Measurements from ENCODE around the gene FBLN2.

FBLN2 gene

DNA sequence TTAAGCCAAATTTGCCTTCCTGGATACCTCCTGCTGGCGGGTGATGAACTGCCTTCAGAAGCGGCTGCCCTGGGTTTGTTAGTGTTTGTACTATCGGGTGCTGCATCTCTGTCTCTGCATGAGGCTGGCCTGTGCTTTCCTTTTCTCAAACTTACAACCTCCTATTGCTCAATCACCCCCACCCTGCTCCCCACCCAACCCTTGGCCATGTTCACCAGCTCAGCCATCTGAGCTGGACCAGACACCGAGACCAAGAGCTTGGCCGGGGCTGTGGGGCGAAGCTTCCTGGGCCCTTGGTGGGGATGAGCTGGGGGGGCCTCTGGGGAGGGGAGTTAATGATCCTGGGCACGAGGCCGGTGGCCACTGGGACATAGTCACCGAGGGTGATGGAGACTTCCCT, 16.8 kb upstream of the FBLN2 start:
- no peak for DNase-seq (ENCODE audit: low read depth)

DNA sequence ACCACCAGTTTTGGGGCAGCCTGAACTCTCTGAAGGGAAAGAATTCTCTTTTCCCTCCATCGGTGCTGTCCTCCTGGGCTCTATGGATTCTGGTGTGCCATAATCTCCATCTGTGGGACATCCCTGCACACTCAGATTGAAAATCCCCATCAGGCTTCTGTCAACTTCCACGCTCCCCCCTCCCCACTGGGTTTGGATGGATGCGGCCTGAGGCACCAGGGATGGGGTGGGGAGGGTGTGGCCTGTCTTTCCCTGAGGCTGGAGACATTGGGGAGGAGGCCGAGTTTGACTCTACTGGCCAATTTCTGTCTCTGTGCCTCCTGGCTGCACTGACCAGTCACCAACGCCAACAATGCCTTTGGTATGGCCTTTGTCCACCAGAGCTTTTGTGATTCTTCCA, 16.3 kb upstream of the FBLN2 start:
- no peak for DNase-seq (ENCODE audit: low read depth)

DNA sequence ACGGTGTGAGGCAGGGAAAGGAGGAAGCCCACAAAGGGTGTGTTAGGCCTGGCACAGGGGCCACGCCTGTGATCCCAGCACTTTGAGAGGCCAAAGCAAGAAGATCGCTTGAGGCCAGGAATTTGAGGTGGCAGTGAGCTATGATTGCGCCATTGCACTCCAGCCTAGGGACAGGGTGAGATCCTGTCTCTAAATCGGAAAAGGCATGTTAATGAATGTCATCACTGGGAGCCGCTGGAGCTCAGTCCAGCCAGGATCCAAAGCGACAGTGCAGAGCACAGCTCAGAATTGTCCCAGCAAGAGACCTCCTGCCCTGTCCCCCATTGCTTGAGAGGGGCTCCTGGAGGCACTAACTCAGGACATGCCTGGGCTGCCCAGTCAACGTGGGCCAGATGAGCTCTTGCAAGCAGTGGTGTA, 15.0 kb upstream of the FBLN2 start:
- no peak for DNase-seq (ENCODE audit: low read depth)

GRCh38 chr3:13535526-13535875, 13.4 kb upstream of the FBLN2 start:
- no peak for DNase-seq (ENCODE audit: low read depth)

GRCh38 chr3:13535905-13536304, 13.0 kb upstream of the FBLN2 start:
- no peak for DNase-seq (ENCODE audit: low read depth)

- DNase-seq (ENCODE audit: low read depth): no peak
Observed at GRCh38 chr3:13536432-13536831, 12.5 kb upstream of the FBLN2 start.

- no peak for DNase-seq (ENCODE audit: low read depth)
Observed at GRCh38 chr3:13536832-13537231, 12.1 kb upstream of the FBLN2 start.

GRCh38 chr3:13537244-13537908, 11.5 kb upstream of the FBLN2 start:
- no peak for DNase-seq (ENCODE audit: low read depth)

DNA sequence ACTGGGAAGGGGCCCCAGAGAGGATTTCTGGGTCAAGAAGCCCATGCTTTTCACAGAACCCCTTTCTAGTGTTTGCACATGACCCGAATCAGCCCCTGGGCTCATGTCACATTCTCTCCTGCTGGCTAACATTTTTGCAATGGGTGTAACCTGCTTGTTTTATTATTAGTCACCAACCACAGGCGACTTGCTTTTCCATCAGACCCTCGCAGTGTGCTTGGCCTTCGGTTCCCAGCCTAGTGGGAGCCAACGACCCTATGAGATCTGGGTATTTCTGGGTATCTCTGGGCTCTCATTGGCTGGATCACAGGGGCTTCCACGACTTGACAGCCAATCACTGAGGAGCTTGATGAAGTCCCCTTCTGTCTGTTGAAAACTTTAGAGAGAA, 11.0 kb upstream of the FBLN2 start:
- peak; percentile 87 for DNase-seq (ENCODE audit: low read depth)

DNA sequence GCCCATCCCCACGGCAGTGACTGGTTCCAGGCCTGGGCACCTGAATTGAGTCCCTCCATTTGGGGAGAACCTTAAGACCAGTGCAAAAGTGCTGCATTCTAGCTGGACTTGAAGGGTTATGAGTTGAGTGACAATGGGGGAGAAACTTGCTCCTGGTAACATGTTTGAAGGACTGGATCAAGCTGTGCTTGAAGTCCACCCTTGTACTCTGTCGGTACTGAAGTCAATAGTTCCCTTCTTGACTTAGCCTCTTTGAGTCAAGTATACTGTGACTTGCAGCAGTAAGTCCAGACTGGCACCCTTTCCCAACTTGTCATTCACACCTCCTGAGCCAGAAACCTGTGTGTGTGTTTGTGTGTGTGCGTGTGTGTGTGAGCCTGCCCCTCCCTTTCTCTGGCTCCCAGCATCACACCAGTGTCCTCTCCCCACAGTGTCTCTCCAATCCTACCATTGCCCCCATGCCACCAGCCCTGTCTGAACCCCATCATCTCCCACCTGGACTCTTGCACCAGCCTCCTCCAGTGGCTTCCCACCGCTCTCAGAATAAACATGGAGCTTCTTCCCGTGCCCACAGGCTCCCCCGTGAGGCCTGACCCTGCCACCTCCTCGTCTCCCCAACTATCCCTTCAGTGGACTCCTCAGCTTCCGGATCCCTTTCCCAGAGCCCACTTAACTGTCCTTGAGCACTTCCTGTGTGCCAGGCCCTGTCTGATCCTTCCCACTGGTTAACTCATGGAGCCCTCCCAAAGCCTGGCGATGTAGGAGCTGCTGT, 10.2 kb upstream of the FBLN2 start:
- DNase-seq (ENCODE audit: low read depth): no peak

DNA sequence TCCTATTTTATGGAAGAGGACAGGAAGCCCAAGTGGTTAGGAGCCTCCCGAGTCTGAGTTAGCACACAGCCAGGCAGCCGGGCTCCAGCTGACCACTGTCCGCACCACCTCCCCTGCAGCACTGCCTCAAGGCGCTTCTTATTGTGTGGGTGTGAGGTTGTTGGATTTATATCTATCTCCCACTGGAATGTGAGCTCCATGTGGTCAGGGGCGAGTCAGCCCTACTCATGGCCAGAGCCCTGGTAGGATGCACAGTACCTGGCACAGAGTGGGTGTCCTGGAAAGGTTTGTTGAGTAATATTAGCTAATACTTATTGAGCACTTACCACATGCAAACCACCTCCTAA, 9.7 kb upstream of the FBLN2 start:
- DNase-seq (ENCODE audit: low read depth): no peak

GRCh38 chr3:13539671-13540070, 9.3 kb upstream of the FBLN2 start:
- DNase-seq (ENCODE audit: low read depth): no peak

DNA sequence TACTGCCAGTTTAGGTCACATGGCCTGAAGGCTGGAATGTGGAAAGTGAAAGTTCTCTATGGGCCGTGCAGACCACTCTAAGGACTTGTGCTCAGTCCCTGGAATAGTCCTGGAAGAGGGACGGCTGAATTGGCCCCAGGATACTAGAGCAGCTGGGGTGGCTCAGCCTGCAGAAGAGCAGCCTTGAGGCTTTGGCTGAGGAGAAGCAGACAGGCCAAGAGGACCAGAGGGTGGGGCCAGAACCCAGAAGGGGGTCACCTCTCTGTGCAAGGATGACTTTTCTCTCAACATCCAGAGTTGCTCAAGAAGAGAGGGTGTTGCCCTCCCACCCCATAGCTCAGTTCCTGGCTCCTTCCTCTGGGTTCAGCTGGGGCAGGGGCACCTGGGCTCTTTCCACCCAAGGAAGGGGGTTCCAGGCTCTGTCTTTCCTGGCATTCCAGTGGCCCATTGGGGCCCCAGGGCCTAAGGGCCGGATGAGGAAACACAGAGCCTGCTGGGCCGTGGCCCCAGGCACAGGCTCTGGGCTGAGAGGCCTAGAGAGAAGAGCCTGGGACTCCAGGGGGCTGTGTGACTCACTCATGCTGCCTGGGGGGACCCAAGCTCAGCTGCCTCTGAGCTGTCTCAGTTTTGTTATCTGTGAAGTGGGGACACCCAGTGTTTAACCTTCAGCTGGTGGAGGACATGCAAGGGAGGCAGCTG, 8.5 kb upstream of the FBLN2 start:
- DNase-seq (ENCODE audit: low read depth): no peak

DNA sequence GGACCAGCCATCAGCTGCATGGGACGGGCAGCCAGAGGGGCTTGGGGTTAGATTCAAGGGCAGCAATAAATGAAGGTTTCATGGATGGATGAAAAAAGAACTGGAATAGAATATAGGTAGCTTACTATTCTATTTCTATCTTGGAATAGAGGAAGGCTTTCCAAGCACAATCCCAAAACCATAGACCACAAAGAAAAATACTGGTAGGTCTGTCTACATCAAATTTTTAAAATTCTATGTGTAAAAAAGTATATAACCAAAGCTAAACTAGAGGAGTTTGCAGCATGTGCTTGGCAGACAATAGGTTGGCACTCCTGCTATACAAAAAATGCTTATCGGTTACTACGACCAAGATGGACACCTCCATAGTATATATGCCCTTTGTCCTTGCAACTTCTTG, 7.2 kb upstream of the FBLN2 start:
- DNase-seq (ENCODE audit: low read depth): no peak

DNA sequence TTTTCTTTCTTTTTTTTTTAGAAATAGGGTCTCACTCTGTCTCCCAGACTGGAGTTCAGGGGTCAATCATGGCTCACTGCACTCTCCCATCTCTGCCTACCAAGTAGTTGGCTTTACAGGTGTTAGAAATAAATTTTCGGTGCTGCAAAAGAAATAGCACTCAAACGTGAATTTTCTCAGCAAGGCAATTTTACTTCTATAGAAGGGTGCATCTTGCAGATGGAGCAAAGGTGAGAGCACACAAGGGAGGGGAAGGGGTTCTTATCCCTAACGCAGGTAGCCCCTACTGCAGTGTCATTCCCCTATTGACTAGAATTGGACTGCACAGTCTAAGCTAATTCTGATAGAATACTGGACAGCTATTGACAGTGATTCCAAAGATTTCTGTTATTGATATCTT, 6.8 kb upstream of the FBLN2 start:
- no peak for DNase-seq (ENCODE audit: low read depth)

- DNase-seq (ENCODE audit: low read depth): peak; percentile 91
Observed at GRCh38 chr3:13543253-13543652, 5.7 kb upstream of the FBLN2 start.

GRCh38 chr3:13544293-13544831, 4.6 kb upstream of the FBLN2 start:
- peak; percentile 89 for DNase-seq (ENCODE audit: low read depth)

DNA sequence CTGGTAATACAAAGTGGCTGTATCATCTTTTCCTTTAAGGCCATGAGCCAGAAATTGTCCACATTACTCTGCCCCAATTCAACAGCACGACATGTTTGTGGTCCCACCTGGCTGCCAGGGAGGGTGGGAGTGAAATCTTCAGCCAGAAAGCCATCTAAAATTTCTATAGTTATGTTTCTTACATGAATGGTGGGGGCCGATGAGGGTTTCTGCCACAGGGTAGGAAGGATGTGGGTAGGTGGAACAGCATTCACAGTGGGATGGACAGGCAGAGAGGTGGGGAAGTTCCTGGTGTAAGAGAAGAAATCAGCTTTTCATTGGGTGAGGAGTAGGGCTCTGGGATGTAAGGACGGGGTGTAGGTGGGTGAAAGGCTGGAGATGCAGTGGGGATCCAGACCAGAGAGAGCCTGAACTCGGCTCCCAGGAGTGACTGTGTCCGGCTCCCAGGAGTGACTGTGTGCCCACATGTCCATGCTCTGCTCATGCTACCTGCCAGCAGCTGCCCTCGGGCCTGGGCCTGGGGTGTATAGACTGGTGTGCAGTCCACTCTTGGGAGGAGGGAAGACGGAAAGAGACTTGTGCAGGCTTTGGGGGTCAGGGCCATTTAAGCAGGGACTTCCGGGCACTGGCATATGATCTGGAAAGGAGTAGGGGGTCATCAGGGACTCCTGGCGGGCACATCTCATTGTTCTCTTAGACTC, 3.8 kb upstream of the FBLN2 start:
- no peak for DNase-seq (ENCODE audit: low read depth)

DNA sequence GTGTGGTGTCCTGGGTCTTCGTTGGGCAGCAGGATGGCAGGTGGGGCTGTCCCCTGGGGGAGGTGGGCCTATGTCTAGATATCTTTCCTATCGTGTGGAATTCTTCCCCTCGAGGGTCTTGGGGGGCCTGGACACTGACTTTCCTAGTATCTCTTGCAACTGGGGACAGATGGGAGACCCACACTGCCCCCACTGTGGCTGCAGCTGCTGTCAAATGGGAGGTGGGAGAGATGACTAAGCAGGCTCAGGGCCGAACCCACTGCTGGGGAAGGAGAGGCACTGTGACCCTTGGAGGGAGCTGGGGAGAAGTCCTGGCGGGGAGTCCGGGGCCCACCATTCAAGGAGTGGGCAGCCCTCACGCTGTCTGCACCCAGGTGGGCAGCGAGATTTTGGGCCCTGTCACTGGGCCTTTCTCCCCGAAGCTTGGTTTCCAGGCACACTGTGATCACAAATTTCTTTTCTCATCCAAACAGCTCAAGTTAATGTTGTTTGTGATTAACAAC, 2.9 kb upstream of the FBLN2 start:
- DNase-seq (ENCODE audit: low read depth): no peak

DNA sequence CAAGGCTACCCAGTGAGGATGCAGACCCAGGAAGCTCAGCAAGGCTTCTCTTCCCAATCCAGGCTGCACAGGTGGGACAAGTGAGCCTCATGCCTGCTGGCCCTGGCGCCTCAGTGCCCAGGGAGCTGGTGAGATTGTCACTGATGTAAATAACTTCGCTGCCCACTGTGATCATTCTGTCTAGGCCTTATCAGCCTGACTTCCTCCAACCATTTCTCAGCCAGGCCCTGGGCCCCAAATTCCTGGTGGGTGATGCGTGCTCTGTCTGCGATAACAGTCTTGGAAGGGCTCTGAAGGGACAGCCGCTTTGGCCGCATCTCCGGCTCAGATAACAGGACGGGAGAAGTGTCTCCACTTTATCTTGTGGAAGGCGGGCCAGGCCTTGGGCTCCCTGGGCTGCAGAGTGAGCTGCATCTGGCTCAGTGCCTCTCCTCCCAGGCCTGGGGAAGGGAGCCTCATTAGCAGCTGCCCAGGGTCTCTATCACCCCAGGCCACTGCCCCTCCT, 2.2 kb upstream of the FBLN2 start:
- DNase-seq (ENCODE audit: low read depth): no peak

DNA sequence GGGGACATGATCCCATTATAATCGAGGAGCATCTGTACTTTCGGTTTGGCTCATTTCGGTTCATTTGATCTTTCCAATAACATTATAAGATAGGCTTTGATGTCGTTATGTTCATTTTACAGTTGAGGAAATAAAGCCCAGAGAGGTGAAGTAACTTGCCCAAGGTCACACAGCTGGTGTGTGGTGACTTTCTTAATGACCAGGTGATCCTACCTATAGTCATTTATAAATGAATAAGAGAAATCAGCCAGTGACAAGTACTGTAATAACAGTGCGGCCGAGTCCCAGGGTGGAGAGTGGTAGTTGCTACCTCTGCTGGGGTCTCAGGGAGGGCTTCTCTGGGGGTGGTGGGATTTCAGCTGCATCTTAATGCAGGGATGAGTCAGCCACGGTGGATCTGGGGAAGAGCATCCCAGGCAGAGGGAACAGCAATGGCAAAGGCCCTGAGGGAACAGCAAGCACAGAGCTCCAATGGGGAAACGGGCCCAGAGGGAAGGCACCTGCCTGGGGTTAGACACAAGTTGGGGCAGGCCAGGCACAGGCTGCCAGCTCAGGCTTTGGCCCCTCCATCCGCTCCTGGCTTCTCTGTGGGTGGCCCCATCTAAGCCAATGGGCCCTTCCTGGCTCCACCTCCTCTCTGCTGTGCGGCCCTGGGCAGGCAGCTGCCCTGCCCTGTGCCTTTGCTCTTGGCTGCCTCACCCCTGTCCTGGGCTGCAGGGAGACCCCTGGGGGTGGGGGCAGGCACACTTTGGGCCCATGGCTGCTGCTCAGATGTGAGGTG, 1.1 kb upstream of the FBLN2 start:
- DNase-seq (ENCODE audit: low read depth): no peak
